H1 (cell line): ENCODE measurements around the gene ZNF511. TPM values are rescaled to one million over a fixed set of nuclear protein-coding genes. Genes with fewer than 3 reads are reported as not detected.

Source experiments
- BACH1 ChIP-seq: IDR thresholded peaks from 2 replicates; pipeline ENCODE4 v1.6.1; 2012; ENCODE audit warnings: low read length, improper control_type of control experiment
- BRCA1 ChIP-seq: IDR thresholded peaks from 2 replicates; pipeline ENCODE4 v1.6.1; 2012; ENCODE audit warnings: low read depth, low read length, improper control_type of control experiment
- CBX5 ChIP-seq: fragments of 300-800, 300-1000 bp; sonication (generic); IDR thresholded peaks from 2 replicates; pipeline ENCODE4 v1.7.1; 2016; ENCODE audit warnings: antibody characterized with exemption, low read length, low read depth
- CBX8 ChIP-seq: fragments of 300-800, 300-1000 bp; sonication (generic); IDR thresholded peaks from 2 replicates; pipeline ENCODE4 v1.7.1; 2016; ENCODE audit warnings: low read depth, low read length, borderline replicate concordance
- CHD1 ChIP-seq: IDR thresholded peaks from 2 replicates; pipeline ENCODE4 v1.6.1; 2012; ENCODE audit warnings: low read depth, low read length, improper control_type of control experiment
- CHD2 ChIP-seq: IDR thresholded peaks from 2 replicates; pipeline ENCODE4 v1.6.1; 2012; ENCODE audit warnings: low read length, improper control_type of control experiment
- CREB1 ChIP-seq: IDR thresholded peaks from 2 replicates; pipeline ENCODE4 v1.6.1; 2012; ENCODE audit warnings: inconsistent platforms
- EZH2 ChIP-seq: fragments of 200-600 bp; sonication (generic); IDR thresholded peaks from 2 replicates; pipeline ENCODE4 v1.7.1; 2012; ENCODE audit warnings: low read depth, mild to moderate bottlenecking, moderate library complexity, low read length, inconsistent platforms; ENCODE audit not compliant: severe bottlenecking
- GABPA ChIP-seq: IDR thresholded peaks from 2 replicates; pipeline ENCODE4 v1.6.1; 2011; ENCODE audit warnings: mild to moderate bottlenecking, low read length, moderate library complexity, borderline replicate concordance; ENCODE audit not compliant: insufficient read depth
- JUN ChIP-seq: IDR thresholded peaks from 2 replicates; pipeline ENCODE4 v1.6.1; 2011; ENCODE audit warnings: low read depth, mild to moderate bottlenecking, improper control_type of control experiment, low read length
- JUND ChIP-seq: IDR thresholded peaks from 2 replicates; pipeline ENCODE4 v1.6.1; 2011; ENCODE audit warnings: mild to moderate bottlenecking, improper control_type of control experiment, low read length
- MAFK ChIP-seq: IDR thresholded peaks from 2 replicates; pipeline ENCODE4 v1.6.1; 2012; ENCODE audit warnings: low read depth, mild to moderate bottlenecking, improper control_type of control experiment, low read length
- NANOG ChIP-seq: IDR thresholded peaks from 2 replicates; pipeline ENCODE4 v1.6.1; 2011; ENCODE audit warnings: low read length, low read depth, mild to moderate bottlenecking, inconsistent platforms; ENCODE audit not compliant: insufficient read depth, poor library complexity, severe bottlenecking
- NRF1 ChIP-seq: IDR thresholded peaks from 2 replicates; pipeline ENCODE4 v1.6.1; 2011; ENCODE audit warnings: mild to moderate bottlenecking, low read depth, low read length, improper control_type of control experiment
- PHF8 ChIP-seq: fragments of 200-600 bp; sonication (generic); conservative IDR thresholded peaks from 2 replicates; pipeline ENCODE4 v1.7.1; 2012; ENCODE audit warnings: low read depth, mild to moderate bottlenecking, inconsistent platforms, low read length, moderate library complexity
- POLR2A ChIP-seq, 2 experiments: IDR thresholded peaks; 1 replicate in 1 of 2; 2 replicates in 1 of 2; pipeline ENCODE4 v1.6.1; 2011; ENCODE audit warnings: low read depth in 2 of 2, low read length in 2 of 2, mild to moderate bottlenecking in 2 of 2; ENCODE audit errors: control extremely low read depth in 1 of 2
- RFX5 ChIP-seq: IDR thresholded peaks from 2 replicates; pipeline ENCODE4 v1.6.1; 2011; ENCODE audit warnings: low read depth, low read length, improper control_type of control experiment, borderline replicate concordance
- SIN3A ChIP-seq, 2 experiments: IDR thresholded peaks in 1 of 2; conservative IDR thresholded peaks in 1 of 2; 2 replicates each; pipeline ENCODE4 v1.6.1; 2011 to 2012; ENCODE audit warnings: low read length in 2 of 2, improper control_type of control experiment in 1 of 2, low read depth in 1 of 2, mild to moderate bottlenecking in 1 of 2
- SIRT6 ChIP-seq: IDR thresholded peaks from one replicate; pipeline ENCODE4 v1.7.1; 2012; ENCODE audit warnings: low read length, inconsistent platforms
- SP1 ChIP-seq: IDR thresholded peaks from 2 replicates; pipeline ENCODE4 v1.6.1; 2011; ENCODE audit warnings: low read depth, low read length
- TEAD4 ChIP-seq: IDR thresholded peaks from 2 replicates; pipeline ENCODE4 v1.6.1; 2012; ENCODE audit warnings: low read depth, low read length, inconsistent platforms, mixed read lengths
- ZNF274 ChIP-seq: IDR thresholded peaks from 2 replicates; pipeline ENCODE4 v1.7.0; 2012; ENCODE audit warnings: low read length, borderline replicate concordance; ENCODE audit errors: extremely low read depth
- polyA plus RNA-seq, 7 experiments: library from polyadenylated mRNA; depleted of rRNA in 3 of 7; stranded (reverse) in 5 of 7; unstranded in 2 of 7; fragments of >200 nt in 5 of 7; fragments of 200-250 nt in 2 of 7; gene quantifications; 1 replicate in 5 of 7; 2 replicates in 1 of 7; 4 replicates in 1 of 7; pipeline versions ENCODE4 v1.2.1 to v1.2.3, GENCODE V29; 2011 to 2013; ENCODE audit warnings: missing spikeins in 2 of 7, mixed read lengths in 2 of 7
- total RNA-seq: library from RNA; stranded (reverse); fragmentation: NEBNext Ultra II Directional; extraction: Animal tissue kit (Norgen Biotek cat#: 25700); gene quantifications from 2 replicates; pipeline ENCODE4 v1.2.1, GENCODE V29; 2021
- TF ChIP-seq, protein P1 (sequence below): IDR thresholded peaks from 2 replicates; pipeline ENCODE4 v1.6.1; 2011; ENCODE audit warnings: low read length, improper control_type of control experiment
- TF ChIP-seq, protein P2 (sequence below): IDR thresholded peaks from 2 replicates; pipeline ENCODE4 v1.6.1; 2011; ENCODE audit warnings: low read depth, mild to moderate bottlenecking, low read length; ENCODE audit not compliant: insufficient read depth

ZNF511 gene
- total and polyA plus RNA-seq, 2 of the 8 experiments (the other 6 are each of a cell fraction or from before 2014, with no cell fraction given), result 55.4 to 71.7 TPM

DNA sequence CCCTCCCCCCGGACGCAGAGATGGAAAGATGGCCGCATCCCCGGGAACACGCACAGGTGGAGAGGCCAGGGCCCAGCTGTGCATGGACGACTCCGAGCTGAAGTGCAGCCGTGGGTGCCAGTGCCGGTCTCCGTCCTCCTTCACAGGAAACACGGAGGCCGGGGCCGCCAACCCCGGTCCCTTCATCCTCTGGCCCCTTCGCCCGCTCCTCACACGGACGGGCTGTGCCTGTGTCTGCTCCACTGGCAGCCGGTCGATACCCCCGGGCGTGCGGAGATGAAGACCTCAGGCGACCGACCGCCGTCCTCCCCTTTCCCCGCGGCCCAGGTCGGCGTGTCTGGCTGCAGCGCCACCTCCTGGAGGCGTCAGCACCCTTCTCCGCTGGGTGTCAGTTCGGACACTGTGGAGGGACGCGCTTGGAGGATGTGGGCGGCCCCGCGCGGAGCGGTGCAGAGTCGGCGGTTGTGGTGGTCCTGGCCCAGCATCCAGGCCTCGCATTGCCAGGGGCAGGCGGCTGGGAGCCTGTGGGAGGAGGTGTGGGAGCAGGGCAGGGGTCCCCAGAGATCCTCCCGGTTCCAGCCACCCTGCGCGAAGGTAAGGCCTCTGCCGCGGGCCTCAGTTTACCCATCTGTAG is 9.9 kb downstream of the ZNF511 start (continued):
- TF ChIP-seq ZNF274 (no peak), JUND (no peak), TEAD4 (no peak), JUN (no peak), SIN3A (conservative IDR thresholded peaks at IDR 0.05 in 1 of 2, IDR thresholded peaks at IDR 0.05 in 1 of 2; ENCODE audit: low read depth in 1 of 2, low read length in 2 of 2) (peak in 1 of 2 experiments; percentile 70; a peak in 1 of 4 replicates), PHF8 (peak; percentile 60; the same call in 1 of the 2 replicates), EZH2 (no peak), NANOG (no peak), NRF1 (no peak), GABPA (peak; percentile 72; the same call in 1 of the 2 replicates), SIRT6 (no peak), CHD1 (no peak), POLR2A (IDR thresholded peaks at IDR 0.05; ENCODE audit: control extremely low read depth in 1 of 2, low read depth in 2 of 2, low read length in 2 of 2) (peak in 1 of 2 experiments; percentile 58; a peak in 1 of 3 replicates), CBX5 (no peak), MAFK (no peak), RFX5 (no peak), SP1 (no peak), CBX8 (no peak), CHD2 (no peak), BRCA1 (no peak), BACH1 (peak; percentile 84), CREB1 (peak; percentile 73; the same call in 1 of the 2 replicates)
- TF ChIP-seq, protein P1, sequence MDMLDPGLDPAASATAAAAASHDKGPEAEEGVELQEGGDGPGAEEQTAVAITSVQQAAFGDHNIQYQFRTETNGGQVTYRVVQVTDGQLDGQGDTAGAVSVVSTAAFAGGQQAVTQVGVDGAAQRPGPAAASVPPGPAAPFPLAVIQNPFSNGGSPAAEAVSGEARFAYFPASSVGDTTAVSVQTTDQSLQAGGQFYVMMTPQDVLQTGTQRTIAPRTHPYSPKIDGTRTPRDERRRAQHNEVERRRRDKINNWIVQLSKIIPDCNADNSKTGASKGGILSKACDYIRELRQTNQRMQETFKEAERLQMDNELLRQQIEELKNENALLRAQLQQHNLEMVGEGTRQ, result no peak
- TF ChIP-seq, protein P2, sequence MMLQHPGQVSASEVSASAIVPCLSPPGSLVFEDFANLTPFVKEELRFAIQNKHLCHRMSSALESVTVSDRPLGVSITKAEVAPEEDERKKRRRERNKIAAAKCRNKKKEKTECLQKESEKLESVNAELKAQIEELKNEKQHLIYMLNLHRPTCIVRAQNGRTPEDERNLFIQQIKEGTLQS, result no peak
